Neuronal stem cell (in vitro differentiated cells): ENCODE results near the gene SKA3.

Source experiments
- DNase-seq: peaks from one replicate; pipeline ENCODE4 v3.0.0-alpha.2; 2013; ENCODE audit warnings: low spot score
- H2AFZ ChIP-seq: one replicate; pipeline ENCODE4 v1.6.1; 2013; ENCODE audit warnings: mild to moderate bottlenecking, low read length, inconsistent platforms
- H2AK5ac ChIP-seq: 2 replicates; pipeline ENCODE4 v1.6.1; 2013; ENCODE audit warnings: low read depth, mild to moderate bottlenecking, inconsistent platforms, low read length, moderate library complexity, mixed read lengths
- H2BK120ac ChIP-seq: 2 replicates; pipeline ENCODE4 v1.6.1; 2013; ENCODE audit warnings: low read depth, mild to moderate bottlenecking, inconsistent platforms, low read length, moderate library complexity, mixed read lengths
- H2BK12ac ChIP-seq: one replicate; pipeline ENCODE4 v1.6.1; 2013; ENCODE audit warnings: low read length, inconsistent platforms
- H2BK15ac ChIP-seq: 2 replicates; pipeline ENCODE4 v1.6.1; 2013; ENCODE audit warnings: mild to moderate bottlenecking, low read length, inconsistent platforms, mixed read lengths
- H2BK5ac ChIP-seq: one replicate; pipeline ENCODE4 v1.6.1; 2013; ENCODE audit warnings: inconsistent platforms, mild to moderate bottlenecking, low read length, moderate library complexity
- H3K14ac ChIP-seq: one replicate; pipeline ENCODE4 v1.6.1; 2013; ENCODE audit warnings: low read length, inconsistent platforms
- H3K18ac ChIP-seq: 2 replicates; pipeline ENCODE4 v1.6.1; 2013; ENCODE audit warnings: low read length, inconsistent platforms
- H3K23ac ChIP-seq: 2 replicates; pipeline ENCODE4 v1.6.1; 2013; ENCODE audit warnings: low read depth, mild to moderate bottlenecking, mixed read lengths, low read length, inconsistent platforms; ENCODE audit not compliant: poor library complexity
- H3K27ac ChIP-seq: replicated peaks from 3 replicates; pipeline ENCODE4 v1.5.1; 2013; ENCODE audit warnings: low read length, inconsistent platforms
- H3K27me3 ChIP-seq, 3 experiments: 2 replicates each; pipeline ENCODE4 v1.6.1; 2013; ENCODE audit warnings: low read length in 3 of 3, mild to moderate bottlenecking in 2 of 3, inconsistent platforms in 1 of 3, low read depth in 1 of 3, mixed read lengths in 1 of 3, moderate library complexity in 1 of 3; ENCODE audit not compliant: control insufficient read depth in 3 of 3, insufficient read depth in 3 of 3
- H3K36me3 ChIP-seq, 2 donors: replicated peaks in 1 of 2; 2 replicates each; pipeline ENCODE4 v1.6.1; 2013; ENCODE audit warnings: low read length in 2 of 2; ENCODE audit not compliant: control insufficient read depth in 2 of 2, insufficient read depth in 2 of 2
- H3K4ac ChIP-seq: 2 replicates; pipeline ENCODE4 v1.6.1; 2013; ENCODE audit warnings: inconsistent platforms, mild to moderate bottlenecking, low read length, moderate library complexity
- H3K4me1 ChIP-seq, 2 donors: 1 replicate in 1 of 2; 2 replicates in 1 of 2; pipeline ENCODE4 v1.6.1; 2013; ENCODE audit warnings: low read length in 2 of 2, low read depth in 1 of 2; ENCODE audit not compliant: control insufficient read depth in 2 of 2, insufficient read depth in 1 of 2
- H3K4me2 ChIP-seq: one replicate; pipeline ENCODE4 v1.6.1; 2013; ENCODE audit warnings: mild to moderate bottlenecking, low read length, inconsistent platforms; ENCODE audit not compliant: insufficient read depth, poor library complexity, severe bottlenecking
- H3K4me3 ChIP-seq, 2 donors: 2 replicates each; pipeline ENCODE4 v1.5.1; 2013; ENCODE audit warnings: low read length in 2 of 2, mild to moderate bottlenecking in 2 of 2, inconsistent platforms in 1 of 2, moderate library complexity in 1 of 2
- H3K79me1 ChIP-seq: one replicate; pipeline ENCODE4 v1.6.1; 2013; ENCODE audit warnings: low read depth, mild to moderate bottlenecking, inconsistent platforms, low read length, moderate library complexity
- H3K9ac ChIP-seq: one replicate; pipeline ENCODE4 v1.6.1; 2013; ENCODE audit warnings: mild to moderate bottlenecking, low read depth, low read length, inconsistent platforms; ENCODE audit not compliant: poor library complexity
- H3K9me3 ChIP-seq, 2 donors: replicated peaks in 1 of 2; 2 replicates each; pipeline versions ENCODE3 to v1.6.1; 2013; ENCODE audit warnings: low read length in 2 of 2, mild to moderate bottlenecking in 2 of 2, inconsistent platforms in 1 of 2, low read depth in 1 of 2, mixed read lengths in 1 of 2, moderate library complexity in 1 of 2; ENCODE audit not compliant: control insufficient read depth in 2 of 2, insufficient read depth in 1 of 2
- H4K8ac ChIP-seq: one replicate; pipeline ENCODE4 v1.6.1; 2013; ENCODE audit warnings: low read depth, mild to moderate bottlenecking, inconsistent platforms, low read length, moderate library complexity
- H4K91ac ChIP-seq: one replicate; pipeline ENCODE4 v1.6.1; 2013; ENCODE audit warnings: low read length, low read depth, mild to moderate bottlenecking, inconsistent platforms; ENCODE audit not compliant: poor library complexity
- WGBS, 2 donors: extraction: QIAGEN DNeasy Blood & Tissue Kit; methylation state at CpG; one replicate each; pipeline ENCODE4 v1.1.7; 2013; ENCODE audit warnings: missing lambda C conversion rate in 2 of 2, mixed read lengths in 1 of 2; ENCODE audit not compliant: insufficient read length in 2 of 2, insufficient replicate concordance in 1 of 2; ENCODE audit errors: extremely low coverage in 2 of 2; 5-methylcytosine and 5-hydroxymethylcytosine counted together

Gene SKA3

DNA sequence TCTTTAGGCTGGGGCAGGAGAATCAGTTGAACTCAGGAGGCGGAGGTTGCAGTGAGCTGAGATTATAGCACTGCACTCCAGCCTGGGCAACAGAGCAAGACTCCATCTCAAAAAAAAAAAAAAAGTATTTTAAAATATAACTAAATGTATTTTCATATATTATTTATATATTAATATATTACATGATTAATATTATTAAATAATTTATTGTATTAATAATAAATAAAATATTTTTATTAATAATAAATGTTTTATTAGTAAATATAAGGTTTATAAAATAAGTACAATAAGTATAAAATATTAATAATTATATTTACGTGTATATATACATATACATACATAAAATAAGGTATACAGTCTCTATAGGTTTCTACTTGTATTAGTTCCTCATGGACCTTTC is 56.8 kb downstream of the SKA3 start:
- Histone ChIP-seq H2BK5ac (no peak overlapping the region), H4K91ac (no peak overlapping the region), H2AFZ (no peak overlapping the region), H3K27ac (no peak overlapping the region), H3K27me3 (no peaks in the 10 kb centered on the region), H3K18ac (no peak overlapping the region), H2AK5ac (no peak overlapping the region), H3K4ac (no peak overlapping the region), H3K23ac (no peak overlapping the region), H4K8ac (no peak overlapping the region), H3K36me3 (no peaks in the 10 kb centered on the region), H3K4me2 (no peak overlapping the region), H3K9ac (no peak overlapping the region), H3K79me1 (no peaks in the 10 kb centered on the region), H3K14ac (no peak overlapping the region), H3K4me1 (peaks cover 5 to 7% of the 10 kb centered on the region in 2 donors), H2BK12ac (no peak overlapping the region), H3K4me3 (no peak overlapping the region), H3K9me3 (no peaks in the 10 kb centered on the region), H2BK120ac (no peak overlapping the region), H2BK15ac (no peak overlapping the region)
- no CpG with 5 or more reads among the region's 2 CpGs for WGBS, 2 donors
- no peak for DNase-seq

DNA sequence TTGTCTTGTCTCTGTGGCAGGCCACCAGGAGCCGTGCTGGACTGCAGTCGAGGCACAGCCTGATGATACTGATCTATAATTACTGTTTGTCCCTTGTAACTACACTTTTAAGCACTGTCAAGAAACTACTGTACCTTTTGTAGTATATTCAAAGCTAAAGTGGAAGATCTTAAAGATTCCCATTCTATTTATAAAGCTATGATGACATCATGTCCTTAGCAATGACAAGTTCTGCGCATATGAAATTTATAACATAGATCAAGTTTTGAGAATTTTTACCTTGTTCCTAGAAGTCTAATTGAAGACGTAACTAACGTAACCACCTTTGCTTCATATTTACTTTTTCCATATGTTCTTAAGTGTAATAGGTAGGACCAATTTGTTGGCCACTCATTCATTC is 58.2 kb downstream of the SKA3 start:
- no peak overlapping the region for H2BK120ac ChIP-seq
- H3K4me2 ChIP-seq = no peak overlapping the region
- no peak overlapping the region for H2BK5ac ChIP-seq
- no peak overlapping the region for H4K8ac ChIP-seq
- H3K4me3 ChIP-seq = no peak overlapping the region
- H4K91ac ChIP-seq = no peak overlapping the region
- H3K79me1 ChIP-seq = no peaks in the 10 kb centered on the region
- H3K4ac ChIP-seq = no peak overlapping the region
- H3K18ac ChIP-seq = no peak overlapping the region
- no peak overlapping the region for H2BK12ac ChIP-seq
- no peak overlapping the region for H2BK15ac ChIP-seq
- no peaks in the 10 kb centered on the region for H3K27me3 ChIP-seq
- H2AFZ ChIP-seq = no peak overlapping the region
- WGBS, 2 donors = no CpG with 5 or more reads among the region's 5 CpGs
- no peak overlapping the region for H3K14ac ChIP-seq
- no peak for DNase-seq
- no peak overlapping the region for H3K27ac ChIP-seq
- H3K9ac ChIP-seq = no peak overlapping the region
- no peak overlapping the region for H3K23ac ChIP-seq
- no peaks in the 10 kb centered on the region for H3K36me3 ChIP-seq
- no peaks in the 10 kb centered on the region for H3K9me3 ChIP-seq
- peaks cover 5 to 7% of the 10 kb centered on the region in 2 donors for H3K4me1 ChIP-seq
- H2AK5ac ChIP-seq = no peak overlapping the region

DNA sequence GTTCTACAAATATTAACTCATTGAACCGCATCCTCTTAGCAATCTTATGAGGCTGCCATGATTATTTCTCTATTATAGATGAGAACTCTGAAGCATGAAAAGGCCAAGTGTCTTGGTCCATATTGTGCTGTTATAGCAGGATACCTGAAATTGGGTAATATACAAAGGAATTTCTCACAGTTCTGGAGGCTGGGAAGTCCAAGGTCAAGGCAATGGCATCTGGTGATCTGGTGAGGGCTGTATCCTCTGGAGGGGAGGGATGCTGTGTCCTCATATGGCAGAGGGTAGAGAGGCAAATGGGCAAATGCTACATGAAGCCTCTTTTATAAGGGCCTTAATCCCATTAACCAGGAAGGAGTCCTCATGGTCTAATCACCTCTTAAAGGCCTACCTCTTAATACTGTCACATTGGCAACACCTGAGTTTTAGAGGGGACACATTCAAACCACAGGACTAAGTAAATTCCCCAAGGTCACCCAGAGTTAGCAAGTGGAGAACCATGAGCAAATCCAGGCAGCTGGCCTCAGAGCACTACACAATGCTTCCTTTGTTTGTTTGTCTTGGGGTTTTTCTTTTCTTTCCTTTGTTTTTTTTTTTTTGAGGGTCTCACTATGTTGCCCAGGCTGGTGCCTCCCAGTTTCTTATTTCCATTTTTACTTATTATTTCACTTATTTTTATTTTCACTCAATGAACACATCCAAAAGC is 59.1 kb downstream of the SKA3 start:
- no peak overlapping the region for H3K9ac ChIP-seq
- no peak overlapping the region for H3K4me2 ChIP-seq
- H3K18ac ChIP-seq = no peak overlapping the region
- no CpG with 5 or more reads among the region's 1 CpG for WGBS, 2 donors
- no peak overlapping the region for H3K4me3 ChIP-seq
- no peak overlapping the region for H4K91ac ChIP-seq
- H3K27me3 ChIP-seq = no peaks in the 10 kb centered on the region
- H2BK15ac ChIP-seq = no peak overlapping the region
- H3K79me1 ChIP-seq = no peaks in the 10 kb centered on the region
- no peak overlapping the region for H2AFZ ChIP-seq
- no peak for DNase-seq
- H2BK12ac ChIP-seq = no peak overlapping the region
- H3K27ac ChIP-seq = no peak overlapping the region
- H2BK5ac ChIP-seq = no peak overlapping the region
- no peaks in the 10 kb centered on the region for H3K36me3 ChIP-seq
- H3K4me1 ChIP-seq = peaks cover 5 to 7% of the 10 kb centered on the region in 2 donors
- no peak overlapping the region for H3K14ac ChIP-seq
- H2AK5ac ChIP-seq = no peak overlapping the region
- no peak overlapping the region for H3K23ac ChIP-seq
- H3K4ac ChIP-seq = no peak overlapping the region
- no peaks in the 10 kb centered on the region for H3K9me3 ChIP-seq
- H2BK120ac ChIP-seq = no peak overlapping the region
- H4K8ac ChIP-seq = no peak overlapping the region

DNA sequence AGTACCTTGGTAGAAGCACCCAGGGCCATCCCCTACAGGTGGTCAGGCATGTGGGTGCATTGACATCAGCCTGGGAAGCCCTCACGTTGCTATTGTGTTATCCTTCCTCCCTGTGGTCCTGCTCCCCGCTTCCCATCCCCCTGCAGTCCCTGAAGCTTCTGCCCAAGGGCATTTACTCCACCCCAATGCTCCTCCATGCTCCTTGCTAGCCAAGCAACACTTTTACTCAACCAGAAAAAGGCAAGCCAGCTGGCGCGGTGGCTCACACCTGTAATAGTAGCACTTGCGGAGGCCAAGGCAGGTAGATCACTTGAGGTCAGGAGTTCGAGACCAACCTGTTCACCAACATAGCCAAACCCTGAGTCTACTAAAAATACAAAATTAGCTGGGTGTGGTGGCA is 60.2 kb downstream of the SKA3 start:
- Histone ChIP-seq H3K4me1 (peaks cover 5 to 7% of the 10 kb centered on the region in 2 donors), H3K4ac (no peak overlapping the region), H3K4me2 (no peak overlapping the region), H3K27me3 (no peaks in the 10 kb centered on the region), H2BK120ac (no peak overlapping the region), H2AK5ac (peak overlapping the region; percentile 22), H3K4me3 (no peak overlapping the region), H3K36me3 (no peaks in the 10 kb centered on the region), H3K27ac (no peak overlapping the region), H4K91ac (no peak overlapping the region), H2BK5ac (no peak overlapping the region), H3K14ac (no peak overlapping the region), H3K23ac (no peak overlapping the region), H2BK15ac (peak overlapping the region; percentile 34), H3K9ac (no peak overlapping the region), H4K8ac (no peak overlapping the region), H3K9me3 (no peaks in the 10 kb centered on the region), H3K79me1 (no peaks in the 10 kb centered on the region), H3K18ac (no peak overlapping the region), H2AFZ (peak overlapping the region; percentile 46), H2BK12ac (no peak overlapping the region)
- DNase-seq = no peak
- no CpG with 5 or more reads among the region's 6 CpGs for WGBS, 2 donors
